Panc1 (cell line): ENCODE measurements around the gene MDFIC2. TPM values are rescaled to one million over a fixed set of nuclear protein-coding genes. Genes with fewer than 3 reads are reported as not detected.

Source experiments
- ATAC-seq: fragments of 200-7000 bp; cut with Tn5 transposase; 2 replicates; pipeline ENCODE4 v1.9.1; 2020; ENCODE audit warnings: mild to moderate bottlenecking, moderate library complexity
- BruUV-seq: library from RNA; stranded (reverse); fragments of 400-500 nt; replicated peaks from 2 replicates; lab custom pipeline; 2021; lab: Mats Ljungman, UMichigan
- CTCF ChIA-PET: fragments of 300-600 bp; sonication (Branson Sonifier 250); formaldehyde crosslinking; loops from one replicate; lab custom pipeline; 2022; ENCODE audit warnings: antibody characterized with exemption; lab: Charles Lee
- POLR2A ChIA-PET: fragments of 300-600 bp; sonication (Branson Sonifier 250); formaldehyde crosslinking; loops from one replicate; lab custom pipeline; 2022; ENCODE audit warnings: antibody characterized with exemption; lab: Charles Lee
- DNase-seq: peaks from one replicate; pipeline ENCODE4 v3.0.0-alpha.2; 2010; ENCODE audit warnings: low read depth, low spot score
- H3K27ac ChIP-seq: 2 replicates; pipeline ENCODE4 v1.5.1; 2011; ENCODE audit warnings: mild to moderate bottlenecking, low read length, inconsistent platforms
- H3K27me3 ChIP-seq: fragments of 200-500 bp; sonication (Bioruptor generic); 2 replicates; pipeline ENCODE4 v1.6.0; 2014; ENCODE audit warnings: low read length, inconsistent platforms; ENCODE audit not compliant: control insufficient read depth, insufficient read depth
- H3K36me3 ChIP-seq: fragments of 200-500 bp; sonication (Bioruptor generic); 2 replicates; pipeline ENCODE4 v1.5.1; 2014; ENCODE audit warnings: inconsistent platforms, mild to moderate bottlenecking, low read length, moderate library complexity; ENCODE audit not compliant: control insufficient read depth, insufficient read depth
- H3K4me1 ChIP-seq: 2 replicates; pipeline ENCODE4 v1.5.1; 2011; ENCODE audit warnings: inconsistent platforms, mild to moderate bottlenecking, low read length, moderate library complexity; ENCODE audit not compliant: control insufficient read depth, insufficient read depth
- H3K4me3 ChIP-seq, 2 experiments: 2 replicates each; pipeline ENCODE4 v1.5.1; 2011 to 2012; ENCODE audit warnings: low read depth in 2 of 2, low read length in 2 of 2, mild to moderate bottlenecking in 2 of 2, inconsistent platforms in 1 of 2, moderate library complexity in 1 of 2
- H3K9me3 ChIP-seq: fragments of 200-500 bp; sonication (Bioruptor generic); 2 replicates; pipeline ENCODE4 v1.5.1; 2014; ENCODE audit warnings: low read depth, mild to moderate bottlenecking, inconsistent platforms, low read length, moderate library complexity; ENCODE audit not compliant: control insufficient read depth, insufficient read depth
- CTCF ChIP-seq: fragments of 450-650 bp; IDR thresholded peaks from 2 replicates; pipeline ENCODE4 v1.5.1; 2017; ENCODE audit warnings: mild to moderate bottlenecking
- POLR2AphosphoS5 ChIP-seq: IDR thresholded peaks from 2 replicates; pipeline ENCODE4 v1.6.1; 2012; ENCODE audit warnings: mild to moderate bottlenecking, low read depth, low read length, moderate library complexity
- REST ChIP-seq, 2 experiments: IDR thresholded peaks; 2 replicates each; pipeline ENCODE4 v1.6.1; 2011 to 2012; ENCODE audit warnings: low read depth in 2 of 2, control low read depth in 1 of 2, low read length in 1 of 2, mild to moderate bottlenecking in 1 of 2, moderate library complexity in 1 of 2; ENCODE audit not compliant: insufficient read depth in 1 of 2
- SIN3A ChIP-seq: IDR thresholded peaks from 2 replicates; pipeline ENCODE4 v1.6.1; 2012; ENCODE audit warnings: low read depth, mild to moderate bottlenecking, low read length, moderate library complexity, borderline replicate concordance; ENCODE audit not compliant: insufficient read depth
- TCF7L2 ChIP-seq: IDR thresholded peaks from 2 replicates; pipeline ENCODE4 v1.6.1; 2011; ENCODE audit warnings: mild to moderate bottlenecking, low read depth, low read length, inconsistent platforms
- in situ Hi-C: cut with HindIII; loops from 2 replicates; pipeline ENCODE4 v1.10.0; 2016; ENCODE audit warnings: low sequenced_read_pairs, low pct_unique_long_range_greater_than_20kb
- intact Hi-C: fragments of 100-400 bp; cut with micrococcal nuclease; formaldehyde crosslinking; loops from one replicate; pipeline ENCODE4 v1.10.0; 2022; ENCODE audit not compliant: unreplicated experiment
- total RNA-seq: library from RNA; stranded (reverse); gene quantifications from one replicate; pipeline ENCODE4 v1.2.1, GENCODE V29; 2021; ENCODE audit not compliant: unreplicated experiment

Gene MDFIC2
- total RNA-seq, 1 experiment from 2014 or later, result not detected

- CTCF ChIA-PET, result no interaction called here
- no peak for ATAC-seq
Measured at GRCh38 chr3:70276901-70277300, 35.5 kb downstream of the MDFIC2 start.

GRCh38 chr3:70273492-70273891, 38.9 kb downstream of the MDFIC2 start:
- Histone ChIP-seq H3K4me3 (no peak overlapping the region), H3K27ac (no peak overlapping the region), H3K27me3 (no peaks in the 10 kb centered on the region), H3K4me1 (no peaks in the 10 kb centered on the region), H3K9me3 (no peaks in the 10 kb centered on the region), H3K36me3 (no peaks in the 10 kb centered on the region)
- in situ Hi-C loops (no loop called here), intact Hi-C loops (no loop called here)
- ChIA-PET CTCF (no interaction called here), POLR2A (no interaction called here)
- no TSS peak for BruUV-seq
- DNase-seq (no peak), ATAC-seq (no peak)
- no peak for TF ChIP-seq TCF7L2
- no peak for TF ChIP-seq POLR2AphosphoS5

More at GRCh38 chr3:70276901-70277300, 35.5 kb downstream of the MDFIC2 start:
- Histone ChIP-seq H3K4me1 (no peaks in the 10 kb centered on the region), H3K36me3 (no peaks in the 10 kb centered on the region), H3K9me3 (no peaks in the 10 kb centered on the region), H3K27ac (no peak overlapping the region), H3K4me3 (no peak overlapping the region), H3K27me3 (no peaks in the 10 kb centered on the region)
- POLR2A ChIA-PET, result no interaction called here
- no peak for TF ChIP-seq TCF7L2
- no peak for TF ChIP-seq POLR2AphosphoS5
- no peak for TF ChIP-seq REST (IDR thresholded peaks at IDR 0.05; ENCODE audit: insufficient read depth in 1 of 2, low read depth in 2 of 2, low read length in 1 of 2)
- TF ChIP-seq SIN3A, result no peak
- no peak for TF ChIP-seq CTCF
- in situ Hi-C loops, result no loop called here
- BruUV-seq, result no TSS peak
- DNase-seq, result no peak
- intact Hi-C loops, result no loop called here

GRCh38 chr3:70272798-70273197, 39.6 kb downstream of the MDFIC2 start:
- Histone ChIP-seq H3K4me3 (no peak overlapping the region), H3K27me3 (no peaks in the 10 kb centered on the region), H3K4me1 (no peaks in the 10 kb centered on the region), H3K9me3 (no peaks in the 10 kb centered on the region), H3K36me3 (no peaks in the 10 kb centered on the region), H3K27ac (no peak overlapping the region)
- ATAC-seq, result no peak
- TF ChIP-seq SIN3A (no peak), REST (IDR thresholded peaks at IDR 0.05; ENCODE audit: insufficient read depth in 1 of 2, low read depth in 2 of 2, low read length in 1 of 2) (no peak), TCF7L2 (no peak)
- DNase-seq, result no peak
- intact Hi-C loops, result no loop called here
- no TSS peak for BruUV-seq
- ChIA-PET CTCF (no interaction called here), POLR2A (no interaction called here)
- in situ Hi-C loops, result no loop called here
